ENCODE results near the gene SYT2.
"Not testable (repeated sequence)": the region's sequence is repeated elsewhere in the genome, so short reads cannot be mapped to it uniquely, and the experiment has no call there.

The SYT2 gene

DNA sequence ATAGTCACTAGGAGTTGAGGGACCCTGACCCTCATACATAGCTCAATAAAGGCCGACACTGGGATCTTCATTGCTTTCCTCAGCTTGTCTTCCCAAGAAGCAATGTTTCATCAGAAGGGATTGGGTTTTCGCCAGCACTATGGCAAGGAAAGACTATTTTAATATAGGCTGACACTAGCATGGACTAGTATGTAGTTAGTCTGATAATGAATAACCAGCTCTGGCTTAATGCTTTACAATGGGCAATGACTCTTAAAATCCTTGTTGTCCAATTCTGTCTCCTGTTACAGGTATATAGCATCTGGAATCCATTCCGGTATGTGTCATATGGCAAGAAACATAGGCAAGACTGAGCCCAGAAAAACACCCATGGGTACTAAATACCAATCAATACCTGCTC lies 15.3 kb upstream of the SYT2 start:
- Histone ChIP-seq H3K9me3 (no peaks in the 10 kb centered on the region), H3K27me3 (no peaks in the 10 kb centered on the region), H3K4me3 (no peak overlapping the region), H3K27ac (no peak overlapping the region), H3K4me1 (no peaks in the 10 kb centered on the region), H3K36me3 (peaks cover 35 to 57% (median 46%) of the 10 kb centered on the region in 3 donors)
- TF ChIP-seq, protein P1, sequence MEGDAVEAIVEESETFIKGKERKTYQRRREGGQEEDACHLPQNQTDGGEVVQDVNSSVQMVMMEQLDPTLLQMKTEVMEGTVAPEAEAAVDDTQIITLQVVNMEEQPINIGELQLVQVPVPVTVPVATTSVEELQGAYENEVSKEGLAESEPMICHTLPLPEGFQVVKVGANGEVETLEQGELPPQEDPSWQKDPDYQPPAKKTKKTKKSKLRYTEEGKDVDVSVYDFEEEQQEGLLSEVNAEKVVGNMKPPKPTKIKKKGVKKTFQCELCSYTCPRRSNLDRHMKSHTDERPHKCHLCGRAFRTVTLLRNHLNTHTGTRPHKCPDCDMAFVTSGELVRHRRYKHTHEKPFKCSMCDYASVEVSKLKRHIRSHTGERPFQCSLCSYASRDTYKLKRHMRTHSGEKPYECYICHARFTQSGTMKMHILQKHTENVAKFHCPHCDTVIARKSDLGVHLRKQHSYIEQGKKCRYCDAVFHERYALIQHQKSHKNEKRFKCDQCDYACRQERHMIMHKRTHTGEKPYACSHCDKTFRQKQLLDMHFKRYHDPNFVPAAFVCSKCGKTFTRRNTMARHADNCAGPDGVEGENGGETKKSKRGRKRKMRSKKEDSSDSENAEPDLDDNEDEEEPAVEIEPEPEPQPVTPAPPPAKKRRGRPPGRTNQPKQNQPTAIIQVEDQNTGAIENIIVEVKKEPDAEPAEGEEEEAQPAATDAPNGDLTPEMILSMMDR (IDR thresholded peaks at IDR 0.05): no peak
- DNase-seq: no peak
- intact Hi-C loops (cut with DNase I; ENCODE audit: low total_unique reads): no loop called here

DNA sequence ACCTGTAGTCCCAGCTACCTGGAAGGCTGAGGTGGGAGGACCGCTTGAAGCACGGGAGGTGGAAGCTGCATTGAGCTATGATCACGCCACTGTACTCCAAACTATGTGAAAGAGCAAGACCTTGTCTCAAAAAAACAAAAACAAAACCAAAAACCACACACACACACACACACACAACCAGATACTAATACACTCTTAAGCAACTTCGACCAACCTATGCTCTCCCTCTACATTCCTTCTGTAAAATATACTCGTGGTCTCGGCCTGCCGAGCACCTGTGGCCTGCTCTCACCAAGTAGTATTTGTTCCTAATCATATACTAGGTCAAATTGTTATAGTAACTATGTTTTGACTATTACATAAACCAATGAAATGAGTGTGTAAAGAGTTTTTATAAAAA lies 13.5 kb upstream of the SYT2 start:
- no peaks in the 10 kb centered on the region for H3K27me3 ChIP-seq

DNA sequence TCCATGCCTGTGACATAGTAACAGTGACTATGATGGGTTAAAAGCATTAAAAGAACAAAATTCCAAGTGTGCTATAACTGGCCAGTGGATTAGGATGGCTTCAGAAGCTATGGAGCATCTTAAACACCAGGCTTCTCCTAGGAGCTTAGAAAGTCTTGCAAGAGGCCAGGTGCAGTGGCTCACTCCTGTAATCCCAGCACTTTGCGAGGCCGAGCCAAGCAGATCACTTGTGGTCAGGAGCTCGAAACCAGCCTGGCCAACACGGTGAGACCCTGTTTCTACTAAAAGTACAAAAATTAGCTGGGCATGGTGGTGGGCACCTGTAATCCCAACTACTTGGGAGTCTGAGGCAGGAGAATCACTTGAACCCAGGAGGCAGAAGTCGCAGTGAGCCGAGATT lies 12.8 kb upstream of the SYT2 start:
- H3K9me3 ChIP-seq; DNase-seq; H3K4me1 ChIP-seq; H3K27ac ChIP-seq; intact Hi-C loops (cut with DNase I; ENCODE audit: low total_unique reads); H3K4me3 ChIP-seq; H3K27me3 ChIP-seq: not testable (repeated sequence)
- H3K36me3 ChIP-seq: peaks cover 10 to 32% (median 22%) of the 10 kb centered on the region in 3 donors

More for the DNA sequence above, 13.5 kb upstream of the SYT2 start:
- Histone ChIP-seq H3K9me3 (no peaks in the 10 kb centered on the region), H3K27ac (no peak overlapping the region), H3K4me1 (peaks cover 0 to 7% (median 2%) of the 10 kb centered on the region in 4 donors), H3K36me3 (peaks cover 17 to 39% (median 27%) of the 10 kb centered on the region in 3 donors), H3K4me3 (no peak overlapping the region)
- intact Hi-C loops (cut with DNase I; ENCODE audit: low total_unique reads): no loop called here
- TF ChIP-seq, protein P1 (IDR thresholded peaks at IDR 0.05): no peak
- no peak for DNase-seq

DNA sequence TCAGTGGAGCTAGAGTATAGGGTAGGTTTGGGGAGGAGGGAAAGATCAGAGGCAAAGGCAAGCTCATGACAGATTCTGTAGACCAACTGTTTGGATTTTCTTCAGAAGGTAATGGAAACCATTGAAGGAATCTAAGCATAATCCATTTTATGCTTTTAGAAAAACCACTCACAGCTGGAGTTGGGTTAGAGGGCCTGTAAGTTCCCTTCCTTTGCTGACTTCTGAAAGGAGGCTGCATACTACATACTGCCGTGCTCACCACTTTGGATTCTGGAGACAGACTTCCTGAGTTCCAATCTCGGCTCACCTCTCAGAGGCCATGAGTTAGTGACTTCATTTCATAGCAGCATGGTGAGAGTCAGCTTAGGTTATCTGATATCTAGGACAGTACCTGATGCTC lies 6.4 kb upstream of the SYT2 start:
- intact Hi-C loops (cut with DNase I; ENCODE audit: low total_unique reads): loop anchor here (5.0 to 10.0 kb wide), 3 partner anchors 254 to 532 kb away; partner anchors contain the start of genes PPP1R12B and UBE2T
- H3K27me3 ChIP-seq: peaks cover 0 to 2% of the 10 kb centered on the region in 2 donors

DNA sequence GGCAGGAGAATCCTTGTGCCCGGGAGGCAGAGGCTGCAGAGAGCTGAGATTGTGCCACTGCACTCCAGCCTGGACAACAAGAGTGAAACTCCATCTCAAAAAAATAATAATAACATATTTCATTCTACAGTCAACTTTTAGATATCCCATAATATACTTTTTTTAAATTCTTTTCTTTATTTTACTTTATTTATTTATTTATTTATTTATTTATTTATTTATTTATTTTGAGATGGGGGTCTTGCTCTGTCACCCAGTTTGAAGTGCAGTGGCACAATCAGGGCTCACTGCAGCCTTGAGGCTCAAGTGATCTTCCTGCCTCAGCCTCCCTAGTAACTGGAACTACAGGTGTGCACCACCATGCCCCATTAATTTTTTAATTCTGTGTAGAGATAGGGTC lies 3.9 kb upstream of the SYT2 start:
- Histone ChIP-seq H3K27me3 (peaks cover 0 to 27% of the 10 kb centered on the region in 2 donors), H3K4me1 (peaks cover 0 to 19% (median 14%) of the 10 kb centered on the region in 4 donors)
- H3K36me3 ChIP-seq, H3K4me3 ChIP-seq, H3K9me3 ChIP-seq, H3K27ac ChIP-seq, DNase-seq: not testable (repeated sequence)
- intact Hi-C loops (cut with DNase I; ENCODE audit: low total_unique reads): loop anchor here (10.0 kb wide), 2 partner anchors 369 to 529 kb away; partner anchors contain the start of genes PPP1R12B and UBE2T

More for the DNA sequence above, 6.4 kb upstream of the SYT2 start:
- no peaks in the 10 kb centered on the region for H3K36me3 ChIP-seq
- no peak overlapping the region for H3K27ac ChIP-seq
- H3K4me1 ChIP-seq: peaks cover 0 to 7% (median 2%) of the 10 kb centered on the region in 4 donors
- TF ChIP-seq, protein P1 (IDR thresholded peaks at IDR 0.05): no peak
- H3K4me3 ChIP-seq: no peak overlapping the region
- no peak for DNase-seq
- no peaks in the 10 kb centered on the region for H3K9me3 ChIP-seq

DNA sequence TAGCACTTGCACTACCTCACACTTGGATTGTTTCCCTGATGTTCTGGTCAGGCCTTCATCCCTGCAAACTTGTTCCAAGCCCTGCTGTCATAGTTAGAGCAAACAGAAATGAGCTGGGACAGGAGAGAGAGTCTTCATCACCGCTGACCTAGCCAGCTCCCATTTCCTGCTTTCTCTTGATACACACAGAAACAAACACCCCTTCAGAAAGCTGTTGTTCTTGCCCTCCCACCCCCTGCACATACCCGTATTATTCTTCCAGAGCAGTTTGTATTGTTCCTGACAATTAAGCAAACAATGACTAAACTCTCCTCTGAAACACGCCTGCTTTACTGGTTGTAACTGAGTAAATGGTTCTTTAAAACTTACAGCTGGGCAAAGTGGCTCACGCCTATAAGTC lies 2.9 kb upstream of the SYT2 start:
- no peaks in the 10 kb centered on the region for H3K9me3 ChIP-seq
- H3K36me3 ChIP-seq: no peaks in the 10 kb centered on the region
- TF ChIP-seq, protein P1 (IDR thresholded peaks at IDR 0.05): no peak
- DNase-seq: no peak
- no peak overlapping the region for H3K4me3 ChIP-seq
- intact Hi-C loops (cut with DNase I; ENCODE audit: low total_unique reads): loop anchor here (10.0 kb wide), 2 partner anchors 368 to 528 kb away; partner anchors contain the start of genes PPP1R12B and UBE2T
- peaks cover 0 to 37% of the 10 kb centered on the region in 2 donors for H3K27me3 ChIP-seq
- H3K4me1 ChIP-seq: peaks cover 0 to 22% (median 16%) of the 10 kb centered on the region in 4 donors
- no peak overlapping the region for H3K27ac ChIP-seq
